ENCODE measurements around the gene ZNF80.

Gene ZNF80

GRCh38 chr3:114218578-114219185 lies 18.7 kb downstream of the ZNF80 start:
- no peak overlapping the region for H2BK5ac ChIP-seq (ENCODE audit: low read length)
- peaks cover 12 to 13% of the 10 kb centered on the region in 2 donors for H3K4me1 ChIP-seq (ENCODE audit: control insufficient read depth in 2 of 2, insufficient read depth in 1 of 2, low read depth in 1 of 2, low read length in 2 of 2)
- no peaks in the 10 kb centered on the region for H3K36me3 ChIP-seq (replicated peaks in 1 of 2; ENCODE audit: control insufficient read depth in 2 of 2, insufficient read depth in 2 of 2, low read length in 2 of 2)
- no peak overlapping the region for H2AFZ ChIP-seq (ENCODE audit: low read length)
- no CpG with 5 or more reads among the region's 12 CpGs for whole genome bisulfite sequencing, 2 donors (ENCODE audit: extremely low coverage in 2 of 2, insufficient read length in 2 of 2, insufficient replicate concordance in 1 of 2)
- H3K79me1 ChIP-seq (ENCODE audit: low read depth, low read length): no peaks in the 10 kb centered on the region
- no peak overlapping the region for H3K23ac ChIP-seq (ENCODE audit: low read depth, low read length, poor library complexity)
- no peaks in the 10 kb centered on the region for H3K9me3 ChIP-seq (replicated peaks in 1 of 2; ENCODE audit: control insufficient read depth in 2 of 2, insufficient read depth in 1 of 2, low read depth in 1 of 2, low read length in 2 of 2)
- no peak overlapping the region for H3K4ac ChIP-seq (ENCODE audit: low read length)
- H3K4me2 ChIP-seq (ENCODE audit: insufficient read depth, low read length, poor library complexity, severe bottlenecking): no peak overlapping the region
- H3K9ac ChIP-seq (ENCODE audit: low read depth, low read length, poor library complexity): no peak overlapping the region
- no peak overlapping the region for H3K27ac ChIP-seq (replicated peaks; ENCODE audit: low read length)
- H3K14ac ChIP-seq (ENCODE audit: low read length): no peak overlapping the region
- no peaks in the 10 kb centered on the region for H3K27me3 ChIP-seq (ENCODE audit: control insufficient read depth in 3 of 3, insufficient read depth in 3 of 3, low read depth in 1 of 3, low read length in 3 of 3)
- no peak overlapping the region for H4K8ac ChIP-seq (ENCODE audit: low read depth, low read length)
- no peak for DNase-seq (ENCODE audit: low spot score)
- no peak overlapping the region for H4K91ac ChIP-seq (ENCODE audit: low read depth, low read length, poor library complexity)
- no peak overlapping the region for H2AK5ac ChIP-seq (ENCODE audit: low read depth, low read length)
- H3K18ac ChIP-seq (ENCODE audit: low read length): no peak overlapping the region
- no peak overlapping the region for H2BK15ac ChIP-seq (ENCODE audit: low read length)
- H2BK12ac ChIP-seq (ENCODE audit: low read length): no peak overlapping the region
- H3K4me3 ChIP-seq (ENCODE audit: low read length in 2 of 2): no peak overlapping the region
- no peak overlapping the region for H2BK120ac ChIP-seq (ENCODE audit: low read depth, low read length)

- Histone ChIP-seq H3K23ac (ENCODE audit: low read depth, low read length, poor library complexity) (no peak overlapping the region), H2BK120ac (ENCODE audit: low read depth, low read length) (no peak overlapping the region), H3K4me3 (ENCODE audit: low read length in 2 of 2) (no peak overlapping the region), H4K91ac (ENCODE audit: low read depth, low read length, poor library complexity) (no peak overlapping the region), H3K27ac (replicated peaks; ENCODE audit: low read length) (no peak overlapping the region), H3K14ac (ENCODE audit: low read length) (no peak overlapping the region), H2BK5ac (ENCODE audit: low read length) (no peak overlapping the region), H3K18ac (ENCODE audit: low read length) (no peak overlapping the region), H2BK12ac (ENCODE audit: low read length) (no peak overlapping the region), H3K36me3 (replicated peaks in 1 of 2; ENCODE audit: control insufficient read depth in 2 of 2, insufficient read depth in 2 of 2, low read length in 2 of 2) (no peaks in the 10 kb centered on the region), H3K4me2 (ENCODE audit: insufficient read depth, low read length, poor library complexity, severe bottlenecking) (no peak overlapping the region), H2AFZ (ENCODE audit: low read length) (no peak overlapping the region), H3K4me1 (ENCODE audit: control insufficient read depth in 2 of 2, insufficient read depth in 1 of 2, low read depth in 1 of 2, low read length in 2 of 2) (peaks cover 14 to 19% of the 10 kb centered on the region in 2 donors), H3K9me3 (replicated peaks in 1 of 2; ENCODE audit: control insufficient read depth in 2 of 2, insufficient read depth in 1 of 2, low read depth in 1 of 2, low read length in 2 of 2) (no peaks in the 10 kb centered on the region), H3K79me1 (ENCODE audit: low read depth, low read length) (no peaks in the 10 kb centered on the region), H2BK15ac (ENCODE audit: low read length) (no peak overlapping the region), H4K8ac (ENCODE audit: low read depth, low read length) (no peak overlapping the region), H3K4ac (ENCODE audit: low read length) (no peak overlapping the region), H3K27me3 (ENCODE audit: control insufficient read depth in 3 of 3, insufficient read depth in 3 of 3, low read depth in 1 of 3, low read length in 3 of 3) (no peaks in the 10 kb centered on the region), H3K9ac (ENCODE audit: low read depth, low read length, poor library complexity) (no peak overlapping the region), H2AK5ac (ENCODE audit: low read depth, low read length) (no peak overlapping the region)
- DNase-seq (ENCODE audit: low spot score): no peak
- WGBS, 2 donors (ENCODE audit: extremely low coverage in 2 of 2, insufficient read length in 2 of 2, insufficient replicate concordance in 1 of 2): no CpG with 5 or more reads among the region's 3 CpGs
These were observed 19.4 kb downstream of the ZNF80 start for GRCh38 chr3:114218006-114218405.

- no peaks in the 10 kb centered on the region for H3K27me3 ChIP-seq (ENCODE audit: control insufficient read depth in 3 of 3, insufficient read depth in 3 of 3, low read depth in 1 of 3, low read length in 3 of 3)
- H4K8ac ChIP-seq (ENCODE audit: low read depth, low read length): no peak overlapping the region
- no peak overlapping the region for H2BK12ac ChIP-seq (ENCODE audit: low read length)
- H2BK5ac ChIP-seq (ENCODE audit: low read length): no peak overlapping the region
- H3K4me2 ChIP-seq (ENCODE audit: insufficient read depth, low read length, poor library complexity, severe bottlenecking): no peak overlapping the region
- H4K91ac ChIP-seq (ENCODE audit: low read depth, low read length, poor library complexity): no peak overlapping the region
- H2AFZ ChIP-seq (ENCODE audit: low read length): no peak overlapping the region
- H3K36me3 ChIP-seq (replicated peaks in 1 of 2; ENCODE audit: control insufficient read depth in 2 of 2, insufficient read depth in 2 of 2, low read length in 2 of 2): no peaks in the 10 kb centered on the region
- H3K79me1 ChIP-seq (ENCODE audit: low read depth, low read length): no peaks in the 10 kb centered on the region
- H3K18ac ChIP-seq (ENCODE audit: low read length): no peak overlapping the region
- H3K27ac ChIP-seq (replicated peaks; ENCODE audit: low read length): no peak overlapping the region
- no peaks in the 10 kb centered on the region for H3K9me3 ChIP-seq (replicated peaks in 1 of 2; ENCODE audit: control insufficient read depth in 2 of 2, insufficient read depth in 1 of 2, low read depth in 1 of 2, low read length in 2 of 2)
- H3K4ac ChIP-seq (ENCODE audit: low read length): no peak overlapping the region
- no peak for DNase-seq (ENCODE audit: low spot score)
- H2BK120ac ChIP-seq (ENCODE audit: low read depth, low read length): no peak overlapping the region
- H2BK15ac ChIP-seq (ENCODE audit: low read length): no peak overlapping the region
- H3K9ac ChIP-seq (ENCODE audit: low read depth, low read length, poor library complexity): no peak overlapping the region
- H2AK5ac ChIP-seq (ENCODE audit: low read depth, low read length): no peak overlapping the region
- no peak overlapping the region for H3K23ac ChIP-seq (ENCODE audit: low read depth, low read length, poor library complexity)
- no peak overlapping the region for H3K14ac ChIP-seq (ENCODE audit: low read length)
- H3K4me3 ChIP-seq (ENCODE audit: low read length in 2 of 2): no peak overlapping the region
- H3K4me1 ChIP-seq (ENCODE audit: control insufficient read depth in 2 of 2, insufficient read depth in 1 of 2, low read depth in 1 of 2, low read length in 2 of 2): peaks cover 14 to 19% of the 10 kb centered on the region in 2 donors
These were observed 20.1 kb downstream of the ZNF80 start for GRCh38 chr3:114217266-114217665.

GRCh38 chr3:114216186-114216970 lies 21.0 kb downstream of the ZNF80 start:
- Histone ChIP-seq H3K18ac (ENCODE audit: low read length) (no peak overlapping the region), H3K27me3 (ENCODE audit: control insufficient read depth in 3 of 3, insufficient read depth in 3 of 3, low read depth in 1 of 3, low read length in 3 of 3) (no peaks in the 10 kb centered on the region), H3K4me1 (ENCODE audit: control insufficient read depth in 2 of 2, insufficient read depth in 1 of 2, low read depth in 1 of 2, low read length in 2 of 2) (peaks cover 14 to 19% of the 10 kb centered on the region in 2 donors), H2BK15ac (ENCODE audit: low read length) (no peak overlapping the region), H2AFZ (ENCODE audit: low read length) (no peak overlapping the region), H4K8ac (ENCODE audit: low read depth, low read length) (no peak overlapping the region), H3K27ac (replicated peaks; ENCODE audit: low read length) (no peak overlapping the region), H3K4me3 (ENCODE audit: low read length in 2 of 2) (no peak overlapping the region), H3K9ac (ENCODE audit: low read depth, low read length, poor library complexity) (no peak overlapping the region), H3K4ac (ENCODE audit: low read length) (no peak overlapping the region), H4K91ac (ENCODE audit: low read depth, low read length, poor library complexity) (no peak overlapping the region), H2BK12ac (ENCODE audit: low read length) (no peak overlapping the region), H2AK5ac (ENCODE audit: low read depth, low read length) (no peak overlapping the region), H3K9me3 (replicated peaks in 1 of 2; ENCODE audit: control insufficient read depth in 2 of 2, insufficient read depth in 1 of 2, low read depth in 1 of 2, low read length in 2 of 2) (no peaks in the 10 kb centered on the region), H3K36me3 (replicated peaks in 1 of 2; ENCODE audit: control insufficient read depth in 2 of 2, insufficient read depth in 2 of 2, low read length in 2 of 2) (no peaks in the 10 kb centered on the region), H3K14ac (ENCODE audit: low read length) (no peak overlapping the region), H3K4me2 (ENCODE audit: insufficient read depth, low read length, poor library complexity, severe bottlenecking) (no peak overlapping the region), H3K23ac (ENCODE audit: low read depth, low read length, poor library complexity) (no peak overlapping the region), H2BK120ac (ENCODE audit: low read depth, low read length) (no peak overlapping the region), H3K79me1 (ENCODE audit: low read depth, low read length) (no peaks in the 10 kb centered on the region), H2BK5ac (ENCODE audit: low read length) (no peak overlapping the region)
- no CpG with 5 or more reads among the region's 5 CpGs for WGBS, 2 donors (ENCODE audit: extremely low coverage in 2 of 2, insufficient read length in 2 of 2, insufficient replicate concordance in 1 of 2)
- no peak for DNase-seq (ENCODE audit: low spot score)

All from neuronal stem cell (in vitro differentiated cells).